Esophagus squamous epithelium (tissue), 5 donors: ENCODE measurements around the gene TOGARAM2. TPM values are rescaled to one million over a fixed set of nuclear protein-coding genes. Genes with fewer than 3 reads are reported as not detected.

ENCODE experiments used
- DNase-seq: peaks from one replicate; lab custom pipeline; 2025; lab: John Stamatoyannopoulos, UW
- H3K27ac ChIP-seq, 4 donors: fragments of 200-600 bp; sonication (generic); one replicate each; pipeline ENCODE4 v1.5.1; 2016 to 2019; ENCODE audit warnings: mild to moderate bottlenecking in 1 of 4
- H3K27me3 ChIP-seq, 4 donors: fragments of 200-600 bp; sonication (generic); 1 replicate in 3 of 4; 2 replicates in 1 of 4; pipeline versions ENCODE4 v1.5.1 to v1.6.0; 2017 to 2021; ENCODE audit warnings: antibody characterized with exemption in 1 of 4
- H3K36me3 ChIP-seq, 3 donors: fragments of 200-600 bp; sonication (generic); one replicate each; pipeline ENCODE4 v1.5.1; 2016 to 2019
- H3K4me1 ChIP-seq, 3 donors: fragments of 200-600 bp; sonication (generic); one replicate each; pipeline ENCODE4 v1.5.1; 2017 to 2019
- H3K4me3 ChIP-seq, 4 donors: fragments of 200-600 bp; sonication (generic); 1 replicate in 3 of 4; 2 replicates in 1 of 4; pipeline ENCODE4 v1.5.1; 2016 to 2019; ENCODE audit warnings: mild to moderate bottlenecking in 2 of 4, moderate library complexity in 1 of 4
- H3K9me3 ChIP-seq, 3 donors: fragments of 200-600 bp; sonication (generic); one replicate each; pipeline ENCODE4 v1.5.1; 2016 to 2019
- CTCF ChIP-seq, 6 experiments: fragments of 450-650 bp in 4 of 6; fragments of 200-600 bp in 2 of 6; sonication (generic) in 2 of 6; IDR thresholded peaks; one replicate each; pipeline ENCODE4 v1.5.1; 2016 to 2019; ENCODE audit warnings: antibody characterized with exemption in 6 of 6, mild to moderate bottlenecking in 4 of 6, moderate library complexity in 4 of 6
- POLR2A ChIP-seq, 4 donors: fragments of 450-650 bp; IDR thresholded peaks; one replicate each; pipeline ENCODE4 v1.6.1; 2017; ENCODE audit warnings: antibody characterized with exemption in 4 of 4, mild to moderate bottlenecking in 4 of 4, moderate library complexity in 3 of 4
- WGBS, 2 donors: methylation state at CpG; one replicate each; pipeline ENCODE4 v1.1.5; 2018; 5-methylcytosine and 5-hydroxymethylcytosine counted together
- intact Hi-C: fragments of 100-400 bp; cut with DNase I; formaldehyde crosslinking; loops from one replicate; pipeline ENCODE4 v1.15.0; 2022
- small RNA-seq, 4 donors: library from RNA; depleted of rRNA; stranded (forward); fragments of <200 nt; gene quantifications; one replicate each; pipeline ENCODE3, GENCODE V24; 2016
- total RNA-seq, 4 donors: library from RNA; depleted of rRNA; stranded (reverse); fragments of >200 nt; gene quantifications; one replicate each; pipeline ENCODE4 v1.1.0, GENCODE V29; 2016
- donor health status: DM: yes; HTN: yes; CAD: no.

Gene TOGARAM2
- total RNA-seq, 4 donors from 2014 or later = 0.03 to 0.76 (median 0.48) TPM; not detected in 1

GRCh38 chr2:29100564-29100963 is 119.5 kb downstream of the TOGARAM2 start:
- no peak for DNase-seq
- H3K27me3 ChIP-seq = no peaks in the 10 kb centered on the region
- TF ChIP-seq CTCF (IDR thresholded peaks at IDR 0.05) (no peak), POLR2A (IDR thresholded peaks at IDR 0.05) (no peak)
- no peak overlapping the region for H3K27ac ChIP-seq
- H3K4me1 ChIP-seq = no peaks in the 10 kb centered on the region
- no peaks in the 10 kb centered on the region for H3K9me3 ChIP-seq
- H3K36me3 ChIP-seq = no peaks in the 10 kb centered on the region
- intact Hi-C loops = no loop called here
- H3K4me3 ChIP-seq = no peak overlapping the region
- WGBS, 2 donors = 76 to 88% methylated on average over 1 of the region's 1 CpG

Small RNA genes within 50 kb of the gene (small RNA-seq; reads per million reads assigned to genes)
- 0 reads per million in 4 donors for gene RF00019

Other genes with a start within 250 kb of the TOGARAM2 start
- 100 to 1,000 TPM; 141 to 315 (median 195) TPM for gene PPP1CB, start 229.5 kb upstream of the TOGARAM2 start, total RNA-seq
- gene SPDYA, start 170.5 kb upstream of the TOGARAM2 start, total RNA-seq = 1 to 10 TPM in 2 of 4 donors, under 1 TPM in 1, not detected in 1; 0.97 to 1.7 (median 1.4) TPM
- 10 to 100 TPM in 1 of 4 donors, 1 to 10 TPM in 3; 7.1 to 12.8 (median 8.1) TPM for gene TRMT61B, start 111.0 kb upstream of the TOGARAM2 start, total RNA-seq
- gene WDR43, start 86.6 kb upstream of the TOGARAM2 start, total RNA-seq = 10 to 100 TPM; 28.2 to 73.2 (median 41.2) TPM
- gene PCARE, start 93.2 kb downstream of the TOGARAM2 start, total RNA-seq = under 1 TPM in 1 of 4 donors, not detected in 3; 0.04 TPM
- gene CLIP4, start 134.1 kb downstream of the TOGARAM2 start, total RNA-seq = 10 to 100 TPM; 39.7 to 85.3 (median 46.5) TPM